Stimulated activated effector memory CD8-positive, alpha-beta T cell treated with anti-CD3 and anti-CD28 coated beads, Interleukin-12 subunit alpha, Interleukin-12 subunit beta, amount 100 ng/mL, for 72 hours (primary cell): Measurements from ENCODE around the gene B4GALNT4.
"Not testable (repeated sequence)": the region's sequence is repeated elsewhere in the genome, so short reads cannot be mapped to it uniquely, and the experiment has no call there.

Experiments
- ATAC-seq: fragments of 150-1000 bp; cut with Tn5 transposase; 2 replicates; pipeline ENCODE4 v1.10.0; 2021
- DNase-seq, 2 donors: peaks; one replicate each; pipeline ENCODE4 v3.0.0; 2021 to 2022; ENCODE audit warnings: low spot score in 2 of 2
- H3K27ac Mint-ChIP-seq: one replicate; pipeline ENCODE4 v1.8.0; 2022; ENCODE audit warnings: mild to moderate bottlenecking, mixed read lengths
- H3K36me3 Mint-ChIP-seq: one replicate; pipeline ENCODE4 v1.8.0; 2022; ENCODE audit warnings: mild to moderate bottlenecking, mixed read lengths
- H3K4me1 Mint-ChIP-seq: one replicate; pipeline ENCODE4 v1.8.0; 2022; ENCODE audit warnings: mixed read lengths
- H3K4me3 Mint-ChIP-seq: one replicate; pipeline ENCODE4 v1.8.0; 2022; ENCODE audit warnings: mild to moderate bottlenecking, mixed read lengths
- H3K9me3 Mint-ChIP-seq: one replicate; pipeline ENCODE4 v1.8.0; 2022; ENCODE audit warnings: mixed read lengths

The B4GALNT4 gene

GRCh38 chr11:332651-333480, 36.4 kb upstream of the B4GALNT4 start:
- Mint-ChIP-seq H3K4me1 (peaks cover 61% of the 10 kb centered on the region), H3K36me3 (peaks cover 6% of the 10 kb centered on the region), H3K9me3 (no peaks in the 10 kb centered on the region), H3K4me3 (no peak overlapping the region), H3K27ac (no peak overlapping the region)
- ATAC-seq = no peak
- DNase-seq = no peak

- H3K4me1 Mint-ChIP-seq = peaks cover 61% of the 10 kb centered on the region
- not testable (repeated sequence) for DNase-seq, H3K4me3 Mint-ChIP-seq, ATAC-seq, H3K9me3 Mint-ChIP-seq, H3K36me3 Mint-ChIP-seq, H3K27ac Mint-ChIP-seq
Observed at GRCh38 chr11:333616-334263, 35.6 kb upstream of the B4GALNT4 start.

GRCh38 chr11:334264-334994, 34.9 kb upstream of the B4GALNT4 start:
- Mint-ChIP-seq H3K36me3 (peaks cover 6% of the 10 kb centered on the region), H3K4me3 (no peak overlapping the region), H3K27ac (no peak overlapping the region), H3K4me1 (peaks cover 54% of the 10 kb centered on the region), H3K9me3 (no peaks in the 10 kb centered on the region)
- no peak for DNase-seq
- ATAC-seq = no peak

- no peak for DNase-seq
- peak overlapping the region; percentile 61 for H3K27ac Mint-ChIP-seq
- peaks cover 45% of the 10 kb centered on the region for H3K4me1 Mint-ChIP-seq
- ATAC-seq = no peak
- no peaks in the 10 kb centered on the region for H3K9me3 Mint-ChIP-seq
- peaks cover 1% of the 10 kb centered on the region for H3K36me3 Mint-ChIP-seq
- H3K4me3 Mint-ChIP-seq = no peak overlapping the region
Observed at GRCh38 chr11:335779-336658, 33.3 kb upstream of the B4GALNT4 start.

GRCh38 chr11:336659-337198, 32.6 kb upstream of the B4GALNT4 start:
- peaks cover 45% of the 10 kb centered on the region for H3K4me1 Mint-ChIP-seq
- no peak overlapping the region for H3K4me3 Mint-ChIP-seq
- DNase-seq = no peak
- no peak for ATAC-seq
- no peaks in the 10 kb centered on the region for H3K9me3 Mint-ChIP-seq
- peak overlapping the region; percentile 61 for H3K27ac Mint-ChIP-seq
- H3K36me3 Mint-ChIP-seq = no peaks in the 10 kb centered on the region

GRCh38 chr11:337711-338110, 31.6 kb upstream of the B4GALNT4 start:
- DNase-seq (no peak), ATAC-seq (no peak)
- no peaks in the 10 kb centered on the region for H3K9me3 Mint-ChIP-seq
- H3K4me1 Mint-ChIP-seq = peaks cover 40% of the 10 kb centered on the region
- H3K27ac Mint-ChIP-seq = no peak overlapping the region
- no peak overlapping the region for H3K4me3 Mint-ChIP-seq
- no peaks in the 10 kb centered on the region for H3K36me3 Mint-ChIP-seq

- DNase-seq = no peak
- Mint-ChIP-seq H3K4me1 (peaks cover 30% of the 10 kb centered on the region), H3K4me3 (no peak overlapping the region), H3K27ac (no peak overlapping the region), H3K9me3 (no peaks in the 10 kb centered on the region), H3K36me3 (no peaks in the 10 kb centered on the region)
- ATAC-seq = no peak
Observed at GRCh38 chr11:339963-340362, 29.3 kb upstream of the B4GALNT4 start.

GRCh38 chr11:340539-341512, 28.5 kb upstream of the B4GALNT4 start:
- H3K4me3 Mint-ChIP-seq = no peak overlapping the region

GRCh38 chr11:342328-342727, 27.0 kb upstream of the B4GALNT4 start:
- no peaks in the 10 kb centered on the region for H3K36me3 Mint-ChIP-seq
- ATAC-seq = peak; percentile 21
- H3K27ac Mint-ChIP-seq = no peak overlapping the region
- peaks cover 21% of the 10 kb centered on the region for H3K4me1 Mint-ChIP-seq
- H3K9me3 Mint-ChIP-seq = no peaks in the 10 kb centered on the region
- no peak for DNase-seq
- no peak overlapping the region for H3K4me3 Mint-ChIP-seq

More at GRCh38 chr11:340539-341512, 28.5 kb upstream of the B4GALNT4 start:
- Mint-ChIP-seq H3K27ac (peak overlapping the region; percentile 38), H3K36me3 (no peaks in the 10 kb centered on the region), H3K4me1 (peaks cover 30% of the 10 kb centered on the region), H3K9me3 (no peaks in the 10 kb centered on the region)
- DNase-seq (no peak), ATAC-seq (no peak)

GRCh38 chr11:344836-345578, 24.3 kb upstream of the B4GALNT4 start:
- Mint-ChIP-seq H3K27ac (no peak overlapping the region), H3K4me3 (no peak overlapping the region), H3K9me3 (no peaks in the 10 kb centered on the region), H3K4me1 (peaks cover 23% of the 10 kb centered on the region), H3K36me3 (peaks cover 5% of the 10 kb centered on the region)
- no peak for DNase-seq
- ATAC-seq = no peak

GRCh38 chr11:346529-346928, 22.8 kb upstream of the B4GALNT4 start:
- no peak overlapping the region for H3K27ac Mint-ChIP-seq
- H3K36me3 Mint-ChIP-seq = peaks cover 6% of the 10 kb centered on the region
- no peak overlapping the region for H3K4me3 Mint-ChIP-seq
- DNase-seq (no peak), ATAC-seq (no peak)
- no peaks in the 10 kb centered on the region for H3K9me3 Mint-ChIP-seq
- peaks cover 27% of the 10 kb centered on the region for H3K4me1 Mint-ChIP-seq

GRCh38 chr11:349270-349954, 19.9 kb upstream of the B4GALNT4 start:
- H3K4me1 Mint-ChIP-seq = peaks cover 45% of the 10 kb centered on the region
- not testable (repeated sequence) for H3K9me3 Mint-ChIP-seq, H3K36me3 Mint-ChIP-seq, H3K27ac Mint-ChIP-seq, H3K4me3 Mint-ChIP-seq, ATAC-seq, DNase-seq
